Stimulated activated CD8-positive, alpha-beta memory T cell treated with anti-CD3 and anti-CD28 coated beads, Interleukin-7, amount 100 ng/mL, for 24 hours (primary cell): ENCODE results near the gene COBLL1.
"Not testable (repeated sequence)": the region's sequence is repeated elsewhere in the genome, so short reads cannot be mapped to it uniquely, and the experiment has no call there.

Source experiments
- DNase-seq: peaks from one replicate; pipeline ENCODE4 v3.0.0-alpha.2; 2020; ENCODE audit warnings: low read depth

Gene COBLL1

GRCh38 chr2:164789968-164790367 lies 51.7 kb downstream of the COBLL1 start:
- DNase-seq: no peak

- no peak for DNase-seq
Measured at GRCh38 chr2:164786787-164787186, 54.8 kb downstream of the COBLL1 start.

GRCh38 chr2:164785457-164785856 lies 56.2 kb downstream of the COBLL1 start:
- DNase-seq: no peak

- DNase-seq: no peak
Measured at GRCh38 chr2:164784376-164784775, 57.2 kb downstream of the COBLL1 start.

DNA sequence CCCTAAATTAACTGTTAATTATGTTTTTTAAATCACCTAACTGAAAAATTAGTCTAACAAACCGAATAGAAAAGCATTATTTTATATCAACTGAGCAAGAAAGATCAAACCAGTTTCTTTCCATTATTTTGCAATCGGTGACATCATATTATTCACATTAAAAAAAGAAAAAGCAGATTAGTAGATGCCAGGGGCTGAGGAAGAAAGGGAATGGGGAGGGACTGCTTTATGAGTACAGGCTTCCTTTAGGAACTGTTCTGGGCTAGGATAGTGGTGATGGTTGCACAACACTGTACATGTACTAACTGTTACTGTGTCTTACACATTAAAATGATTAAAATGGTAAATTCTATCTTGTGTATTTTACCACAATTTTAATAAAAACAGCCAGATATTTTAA lies 59.3 kb downstream of the COBLL1 start:
- no peak for DNase-seq

DNA sequence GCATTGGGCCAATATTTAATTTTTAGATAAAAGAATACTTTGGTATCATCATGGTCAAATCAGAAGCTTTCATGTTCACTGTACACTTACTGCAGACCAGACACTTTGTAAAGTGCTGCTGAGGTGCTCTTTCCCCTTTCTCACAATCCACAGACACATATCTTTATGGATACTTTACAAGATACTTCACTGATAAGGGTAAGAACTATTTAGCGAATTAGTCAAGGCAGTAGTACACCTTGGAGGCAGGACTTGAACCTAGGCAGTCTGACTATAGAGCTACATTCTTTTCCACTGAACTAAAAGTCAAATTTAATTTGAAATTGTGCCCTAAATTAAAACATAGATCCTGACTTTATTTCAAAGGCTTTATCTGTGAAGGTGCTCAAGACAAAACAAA lies 60.2 kb downstream of the COBLL1 start:
- DNase-seq: no peak

DNA sequence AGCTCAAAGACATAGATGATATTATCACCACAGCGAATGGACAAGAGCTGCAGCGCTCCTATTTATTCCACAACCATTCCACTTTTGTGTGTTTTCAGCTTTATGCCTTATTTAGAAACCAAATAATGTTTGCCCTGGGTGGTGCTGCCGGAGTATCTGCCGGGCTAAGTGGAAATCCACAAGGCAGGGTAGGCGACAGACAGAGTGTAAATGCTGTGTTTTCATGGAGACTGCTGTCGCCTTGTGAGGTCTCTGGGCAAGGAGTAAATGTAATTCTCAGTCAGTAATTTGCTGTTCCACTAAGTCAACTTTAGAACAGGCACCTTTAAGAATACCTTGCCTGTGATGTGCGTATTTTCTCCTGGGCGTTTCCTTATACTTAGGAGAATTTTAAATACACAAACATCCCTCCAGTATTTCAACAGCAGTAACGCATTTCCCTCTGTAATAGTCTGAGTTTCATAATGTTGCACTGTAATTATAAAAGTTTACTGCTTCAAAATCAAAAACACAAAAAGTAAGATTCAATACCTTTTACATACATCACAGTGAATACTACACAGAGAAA lies 60.9 kb downstream of the COBLL1 start:
- no peak for DNase-seq

DNA sequence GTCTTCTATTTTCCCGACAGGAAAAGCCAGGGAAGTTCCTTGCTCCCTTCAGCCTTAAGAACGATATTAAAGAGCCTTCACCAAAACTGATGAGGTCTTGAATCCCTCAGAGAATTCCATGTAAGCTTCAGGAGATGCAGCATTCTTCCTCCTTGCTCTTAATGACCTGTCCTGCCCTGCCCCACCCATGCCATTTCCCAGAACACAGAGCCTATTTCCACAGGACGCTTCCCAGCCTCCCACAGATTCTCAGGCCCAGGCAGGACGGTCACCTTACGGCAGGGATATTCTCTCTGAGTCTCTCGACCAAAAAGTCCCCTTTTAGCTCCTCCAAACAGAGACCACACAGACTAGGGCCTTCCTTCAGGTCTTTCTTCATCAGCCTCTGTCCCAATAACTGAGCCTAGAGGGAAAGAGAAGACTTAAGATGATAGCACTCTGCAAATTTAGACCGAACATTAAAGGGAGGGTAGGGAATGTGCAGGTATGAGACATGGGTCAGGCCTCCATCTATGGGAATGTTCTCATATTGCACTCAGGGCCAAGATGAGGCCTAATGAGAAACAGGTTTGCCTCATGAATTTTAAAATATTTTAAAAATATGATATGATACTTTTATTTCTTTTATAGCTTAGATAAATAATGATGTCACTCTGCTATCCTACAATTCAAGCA lies 62.1 kb downstream of the COBLL1 start:
- no peak for DNase-seq

DNA sequence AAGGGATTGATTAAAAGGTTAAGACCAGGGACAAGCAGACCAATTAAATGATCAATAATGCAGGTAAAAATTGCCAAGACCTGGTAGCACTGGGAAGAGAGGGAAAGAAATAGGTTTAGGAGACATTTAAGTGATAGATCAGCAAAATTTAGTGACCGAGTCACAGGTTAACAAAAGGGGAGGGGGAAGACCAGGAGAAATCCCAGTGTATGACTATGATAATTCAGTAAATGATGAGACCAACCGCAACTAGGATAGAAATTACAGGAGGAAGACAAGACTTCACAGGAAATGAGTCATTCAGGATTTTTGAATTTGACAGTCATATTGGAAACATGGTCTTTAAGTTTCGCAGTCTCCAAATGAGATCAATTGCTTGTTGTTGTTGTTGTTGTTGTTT lies 62.9 kb downstream of the COBLL1 start:
- DNase-seq: no peak

DNA sequence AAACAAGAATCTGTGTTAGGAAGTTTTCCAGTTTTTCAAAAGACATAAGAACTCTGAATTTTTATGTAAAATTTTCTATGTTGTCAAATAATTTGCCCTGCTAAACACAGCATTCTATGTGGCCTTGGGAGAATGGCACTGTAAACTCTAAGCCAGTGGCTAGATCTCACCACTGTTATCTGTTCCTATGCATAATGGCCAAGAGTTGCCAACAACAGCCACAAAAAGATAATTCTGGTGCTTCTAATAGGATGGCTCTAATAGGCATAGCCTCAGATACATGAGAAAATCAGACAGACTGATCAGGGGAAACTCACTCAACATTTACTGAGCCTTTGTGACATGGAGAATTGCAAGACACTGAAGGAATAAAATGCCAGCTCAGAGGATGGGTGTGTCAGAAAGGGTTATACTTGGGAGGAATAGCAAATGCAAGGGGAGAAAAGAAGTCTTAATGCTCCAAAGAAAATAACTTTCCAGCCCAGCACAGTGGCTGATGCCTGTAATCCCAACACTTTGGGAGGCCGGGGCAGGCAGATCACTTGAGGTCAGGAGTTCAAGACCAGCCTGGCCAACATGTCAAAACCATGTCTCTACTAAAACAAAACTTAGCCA lies 63.7 kb downstream of the COBLL1 start:
- DNase-seq: no peak

GRCh38 chr2:164773635-164774034 lies 68.0 kb downstream of the COBLL1 start:
- no peak for DNase-seq

DNA sequence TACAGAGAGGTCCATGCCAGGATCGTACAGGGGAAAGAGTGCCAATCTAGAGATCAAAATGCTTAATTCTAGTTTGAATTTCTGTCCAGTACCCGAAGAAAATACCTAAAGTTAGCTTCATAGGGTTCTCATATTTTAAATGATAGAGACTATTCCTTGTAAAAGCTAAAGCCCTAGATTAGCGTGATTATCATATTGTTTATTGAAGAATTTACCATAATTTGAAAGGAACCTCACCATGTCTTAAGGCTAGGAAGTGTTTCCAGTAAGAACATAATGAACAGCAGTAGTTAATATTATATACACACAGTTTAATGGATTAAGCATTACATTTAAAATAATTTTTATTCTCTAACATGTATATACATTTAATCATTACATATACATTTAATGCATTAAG lies 68.5 kb downstream of the COBLL1 start:
- DNase-seq: no peak

- DNase-seq: no peak
Measured at GRCh38 chr2:164771897-164772296, 69.7 kb downstream of the COBLL1 start.

DNA sequence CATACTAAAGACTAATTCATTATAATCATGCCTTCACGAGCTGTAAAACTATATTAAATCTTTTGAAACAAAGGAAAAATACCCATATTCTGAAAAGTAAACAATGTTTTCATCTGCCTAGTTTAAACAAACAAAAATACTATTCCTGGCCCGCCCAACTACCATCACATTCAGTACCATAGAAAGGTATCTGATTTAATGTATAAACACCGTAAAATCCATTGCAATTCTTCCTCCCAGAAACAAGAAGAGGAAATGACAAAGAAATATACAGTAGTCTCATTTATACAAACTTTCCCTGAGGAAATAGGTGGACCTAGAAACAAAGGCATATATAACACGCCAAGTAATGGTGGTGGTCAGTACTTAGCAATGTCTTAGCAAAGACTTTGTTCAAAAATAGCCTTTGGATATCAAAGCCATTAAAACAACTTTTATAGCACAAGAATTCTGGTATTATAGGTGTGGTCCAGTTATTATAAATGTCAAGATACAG lies 71.2 kb downstream of the COBLL1 start:
- no peak for DNase-seq

GRCh38 chr2:164766954-164767320 lies 74.7 kb downstream of the COBLL1 start:
- no peak for DNase-seq

GRCh38 chr2:164766216-164766953 lies 75.2 kb downstream of the COBLL1 start:
- DNase-seq: no peak

DNA sequence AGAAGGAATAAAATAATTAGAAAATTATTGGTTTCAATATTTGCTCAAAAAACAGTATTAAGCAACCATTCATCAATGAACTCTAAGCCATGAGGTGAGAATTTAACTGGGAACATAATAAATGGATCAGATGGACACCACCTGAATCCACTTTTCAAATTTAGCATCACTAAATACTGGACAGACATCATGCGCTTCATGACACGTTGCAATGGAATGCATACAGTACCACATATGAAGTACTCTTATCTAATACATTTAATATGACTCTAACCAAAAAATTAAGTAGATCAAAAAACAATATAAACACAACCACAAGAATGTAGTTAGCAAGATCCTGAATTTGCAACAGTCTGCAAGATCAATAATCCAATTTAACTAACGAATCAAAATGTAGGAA lies 76.6 kb downstream of the COBLL1 start:
- no peak for DNase-seq

GRCh38 chr2:164764474-164764873 lies 77.1 kb downstream of the COBLL1 start:
- DNase-seq: no peak

- no peak for DNase-seq
Measured at GRCh38 chr2:164763431-164763830, 78.2 kb downstream of the COBLL1 start.

DNA sequence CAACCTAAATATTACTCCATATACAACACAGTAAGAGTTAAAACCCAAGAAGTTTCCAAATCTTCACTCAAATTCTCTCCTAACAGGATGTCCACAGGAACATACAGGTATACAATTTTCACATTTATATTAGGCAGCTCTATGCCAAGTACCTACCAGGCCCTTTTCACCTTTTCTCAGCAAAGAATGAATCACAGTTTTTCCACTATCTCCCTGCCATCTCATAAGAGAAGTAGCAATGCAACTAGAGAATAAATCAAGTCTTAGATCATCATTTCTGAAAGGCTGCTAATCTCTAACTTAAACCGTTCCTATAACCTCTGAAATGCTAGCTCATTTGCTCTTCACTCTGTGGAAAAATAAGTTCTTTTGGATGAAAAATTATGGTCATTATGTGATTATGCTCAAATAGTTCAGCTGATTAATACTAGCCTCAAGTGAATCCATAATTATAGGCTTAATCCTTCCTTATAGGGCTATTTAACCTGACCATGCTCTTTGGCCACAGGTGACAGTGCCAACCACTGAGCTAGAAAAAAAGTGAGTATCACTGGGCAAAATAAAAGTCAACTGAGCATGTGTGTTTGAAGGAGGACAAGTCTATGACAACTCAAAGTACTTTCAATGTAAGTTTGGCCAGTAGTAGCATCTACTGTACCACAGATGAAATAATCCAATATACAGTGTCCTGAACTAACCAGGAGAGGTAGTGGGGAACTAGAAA lies 79.7 kb downstream of the COBLL1 start:
- no peak for DNase-seq

DNA sequence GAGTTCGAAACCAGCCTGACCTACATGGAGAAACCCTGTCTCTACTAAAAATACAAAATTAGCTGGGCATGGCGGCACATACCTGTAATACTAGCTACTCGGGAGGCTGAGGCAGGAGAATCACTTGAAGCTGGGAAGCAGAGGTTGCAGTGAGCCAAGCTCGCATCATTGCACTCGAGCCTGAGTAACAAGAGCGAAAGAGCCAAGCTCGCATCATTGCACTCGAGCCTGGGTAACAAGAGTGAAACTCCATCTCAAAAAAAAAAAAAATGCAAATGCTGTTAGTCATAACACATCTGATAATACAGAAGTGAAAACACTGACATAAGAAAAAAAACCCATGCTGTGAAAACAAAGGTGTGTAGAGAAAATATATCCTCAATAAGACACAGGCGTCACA lies 80.4 kb downstream of the COBLL1 start:
- not testable (repeated sequence) for DNase-seq

DNA sequence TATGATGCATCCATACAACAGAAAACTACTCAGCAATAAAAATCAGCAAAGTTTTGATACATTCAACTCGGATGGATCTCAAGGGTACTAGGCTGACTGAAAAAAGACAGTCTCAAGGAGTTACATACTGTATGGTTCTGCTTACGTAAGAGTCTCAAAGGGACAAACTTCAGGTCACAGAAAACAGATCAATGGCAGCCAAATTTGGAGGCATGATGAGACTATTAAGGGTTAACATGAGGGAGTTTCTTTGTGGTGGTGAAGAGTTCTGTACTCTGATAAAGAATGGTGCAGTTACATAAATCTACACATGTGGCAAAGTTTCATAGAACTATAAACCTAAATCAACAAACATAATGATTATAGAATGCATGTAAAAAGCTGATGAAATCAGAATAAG lies 81.4 kb downstream of the COBLL1 start:
- no peak for DNase-seq
